ENCODE measurements around the gene SETD5. TPM values are rescaled to one million over a fixed set of nuclear protein-coding genes. Genes with fewer than 3 reads are reported as not detected.

SETD5 gene
- total RNA-seq, 3 donors from 2014 or later (not counting 1 experiment from before 2014, with no cell fraction given), result 106 to 154 (median 140) TPM

DNA sequence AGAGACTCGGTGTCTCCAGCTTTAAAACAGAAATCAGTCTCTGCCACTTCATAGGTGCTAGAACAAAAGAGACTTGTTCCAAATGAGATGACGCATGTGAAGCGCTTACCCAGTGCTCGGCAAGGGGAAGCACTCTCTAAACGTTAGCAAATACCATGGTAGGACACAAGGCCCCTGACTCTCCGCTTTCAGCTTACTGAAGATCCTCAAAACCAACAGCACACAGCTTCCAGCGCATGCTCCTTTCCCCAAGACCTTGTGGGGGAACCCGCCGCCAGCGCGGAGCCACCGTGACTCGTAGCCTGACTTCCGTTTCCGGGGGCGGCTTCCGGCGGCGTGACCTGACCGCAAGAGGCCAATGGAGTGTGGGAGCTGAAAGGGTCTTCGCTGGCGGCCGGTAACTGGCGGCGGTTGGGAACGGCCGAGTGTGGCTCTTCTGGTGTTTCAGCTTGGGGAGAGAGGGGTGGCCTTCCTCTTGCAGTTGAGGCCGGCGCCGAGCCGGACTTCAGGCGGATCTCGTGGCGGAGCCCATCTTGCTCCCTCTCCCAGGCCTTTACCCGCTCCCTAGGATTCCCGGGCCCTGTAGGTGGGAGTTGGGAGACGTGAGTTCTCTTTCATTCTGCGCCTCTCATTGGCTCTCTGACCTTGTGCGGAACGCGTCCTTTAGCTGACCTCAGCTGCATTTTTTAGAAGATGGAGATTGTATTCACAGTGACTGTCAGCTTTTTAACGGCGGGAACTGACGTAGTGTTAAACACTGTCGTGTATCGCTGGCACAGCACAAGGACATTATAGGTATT, 34.5 kb upstream of the SETD5 start, which contains the start of gene THUMPD3:
THUMPD3 (plus strand) TSS at position 324 of the 800 bp plus-strand sequence. CDS start 2,015 bp downstream, outside the sequence.
- Histone ChIP-seq H3K27me3 (ENCODE audit: control insufficient read depth, insufficient read depth, low read length) (no peaks in the 10 kb centered on the region), H3K36me3 (ENCODE audit: control insufficient read depth, insufficient read depth, low read length) (peaks cover 22% of the 10 kb centered on the region), H3K9me3 (ENCODE audit: control insufficient read depth, insufficient read depth, low read length) (no peaks in the 10 kb centered on the region), H3K4me3 (ENCODE audit: low read length) (peak within 1 kb of the TSS; percentile 77), H3K27ac (ENCODE audit: low read length) (peak within 1 kb of the TSS; percentile 92), H3K4me1 (ENCODE audit: control insufficient read depth, insufficient read depth, low read length) (peaks cover 11% of the 10 kb centered on the region)
- TF ChIP-seq, protein P1, sequence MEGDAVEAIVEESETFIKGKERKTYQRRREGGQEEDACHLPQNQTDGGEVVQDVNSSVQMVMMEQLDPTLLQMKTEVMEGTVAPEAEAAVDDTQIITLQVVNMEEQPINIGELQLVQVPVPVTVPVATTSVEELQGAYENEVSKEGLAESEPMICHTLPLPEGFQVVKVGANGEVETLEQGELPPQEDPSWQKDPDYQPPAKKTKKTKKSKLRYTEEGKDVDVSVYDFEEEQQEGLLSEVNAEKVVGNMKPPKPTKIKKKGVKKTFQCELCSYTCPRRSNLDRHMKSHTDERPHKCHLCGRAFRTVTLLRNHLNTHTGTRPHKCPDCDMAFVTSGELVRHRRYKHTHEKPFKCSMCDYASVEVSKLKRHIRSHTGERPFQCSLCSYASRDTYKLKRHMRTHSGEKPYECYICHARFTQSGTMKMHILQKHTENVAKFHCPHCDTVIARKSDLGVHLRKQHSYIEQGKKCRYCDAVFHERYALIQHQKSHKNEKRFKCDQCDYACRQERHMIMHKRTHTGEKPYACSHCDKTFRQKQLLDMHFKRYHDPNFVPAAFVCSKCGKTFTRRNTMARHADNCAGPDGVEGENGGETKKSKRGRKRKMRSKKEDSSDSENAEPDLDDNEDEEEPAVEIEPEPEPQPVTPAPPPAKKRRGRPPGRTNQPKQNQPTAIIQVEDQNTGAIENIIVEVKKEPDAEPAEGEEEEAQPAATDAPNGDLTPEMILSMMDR (IDR thresholded peaks at IDR 0.05), result no peak
- intact Hi-C loops (cut with micrococcal nuclease), result loop anchor here (1.0 kb wide), 3 partner anchors 10 to 400 kb away; partner anchors contain the start of gene RAD18
- H3K9me3 Mint-ChIP-seq, result no peaks in the 10 kb centered on the region
- peak within 1 kb of the TSS; percentile 98 to 99 for H3K27ac Mint-ChIP-seq
- H3K4me1 Mint-ChIP-seq, result peaks cover 9 to 10% of the 10 kb centered on the region in 2 donors
- peak; percentile 89 to 94 for DNase-seq
- under 1% methylated on average over 45 of the region's 46 CpGs for WGBS (ENCODE audit: insufficient coverage)
- no peaks in the 10 kb centered on the region for H3K36me3 Mint-ChIP-seq
- peaks cover 0 to 8% of the 10 kb centered on the region in 2 donors for H3K27me3 Mint-ChIP-seq (ENCODE audit: low read depth in 2 of 2)
- peak; percentile 92 to 96 (median 96) for ATAC-seq
- peak within 1 kb of the TSS; percentile 97 for H3K4me3 Mint-ChIP-seq

DNA sequence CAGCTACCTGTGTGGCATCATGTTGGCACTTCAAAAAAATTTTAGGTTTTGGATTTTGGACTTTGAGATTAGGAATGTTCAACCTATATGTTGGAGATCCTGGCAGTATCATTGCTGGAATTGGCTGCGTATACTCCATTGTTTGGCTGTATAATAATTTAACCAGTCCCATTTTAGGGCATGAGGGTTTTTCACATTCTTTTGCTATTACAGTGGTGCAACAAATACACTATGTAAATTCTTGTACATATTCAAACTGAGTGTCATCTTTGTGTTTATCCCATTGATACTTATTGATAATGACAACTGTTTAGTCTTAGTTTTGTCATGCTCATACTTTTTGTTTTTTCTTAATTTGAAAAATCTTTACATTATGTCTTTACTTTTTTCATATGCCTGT, 27.9 kb upstream of the SETD5 start:
- WGBS (ENCODE audit: insufficient coverage), result 100% methylated on average over 1 of the region's 1 CpG
- no peaks in the 10 kb centered on the region for H3K4me1 ChIP-seq (ENCODE audit: control insufficient read depth, insufficient read depth, low read length)
- no peaks in the 10 kb centered on the region for H3K27me3 ChIP-seq (ENCODE audit: control insufficient read depth, insufficient read depth, low read length)
- no peak overlapping the region for H3K27ac Mint-ChIP-seq
- H3K36me3 ChIP-seq (ENCODE audit: control insufficient read depth, insufficient read depth, low read length), result peaks cover 67% of the 10 kb centered on the region
- no peak overlapping the region for H3K4me3 ChIP-seq (ENCODE audit: low read length)
- H3K9me3 ChIP-seq (ENCODE audit: control insufficient read depth, insufficient read depth, low read length), result no peaks in the 10 kb centered on the region
- no peaks in the 10 kb centered on the region for H3K9me3 Mint-ChIP-seq
- no peak overlapping the region for H3K4me3 Mint-ChIP-seq
- ATAC-seq, result no peak
- H3K27ac ChIP-seq (ENCODE audit: low read length), result no peak overlapping the region
- intact Hi-C loops (cut with micrococcal nuclease), result no loop called here
- TF ChIP-seq, protein P1 (IDR thresholded peaks at IDR 0.05), result no peak
- no peak for DNase-seq
- peaks cover 4 to 5% of the 10 kb centered on the region in 2 donors for H3K4me1 Mint-ChIP-seq
- peaks cover 15% of the 10 kb centered on the region for H3K36me3 Mint-ChIP-seq
- no peaks in the 10 kb centered on the region for H3K27me3 Mint-ChIP-seq (ENCODE audit: low read depth in 2 of 2)

DNA sequence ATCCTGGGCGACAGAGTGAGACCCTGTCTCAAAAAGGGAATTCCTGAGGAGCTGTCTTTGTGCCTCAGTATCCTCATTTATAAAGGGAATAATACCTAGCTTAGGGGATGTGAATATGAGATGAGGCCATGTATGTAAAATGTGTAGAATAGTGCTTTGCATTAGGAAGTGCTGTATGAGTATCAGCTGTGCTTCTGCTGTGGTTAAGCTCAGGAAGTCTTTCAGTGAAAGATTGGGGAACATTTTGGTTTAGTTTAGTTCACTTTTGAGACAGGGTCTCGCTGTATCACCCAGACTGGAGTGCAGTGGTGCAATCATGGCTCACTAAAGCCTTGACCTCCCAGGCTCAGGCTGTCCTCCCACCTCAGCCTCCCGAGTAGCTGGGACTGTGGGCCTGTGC, 23.9 kb upstream of the SETD5 start:
- H3K9me3 Mint-ChIP-seq, result no peaks in the 10 kb centered on the region
- H3K27ac Mint-ChIP-seq, result no peak overlapping the region
- DNase-seq (no peak), ATAC-seq (no peak)
- WGBS (ENCODE audit: insufficient coverage), result 65% methylated on average over 3 of the region's 3 CpGs
- Histone ChIP-seq H3K27ac (ENCODE audit: low read length) (no peak overlapping the region), H3K4me3 (ENCODE audit: low read length) (no peak overlapping the region), H3K4me1 (ENCODE audit: control insufficient read depth, insufficient read depth, low read length) (no peaks in the 10 kb centered on the region), H3K9me3 (ENCODE audit: control insufficient read depth, insufficient read depth, low read length) (no peaks in the 10 kb centered on the region), H3K36me3 (ENCODE audit: control insufficient read depth, insufficient read depth, low read length) (peaks cover 71% of the 10 kb centered on the region), H3K27me3 (ENCODE audit: control insufficient read depth, insufficient read depth, low read length) (no peaks in the 10 kb centered on the region)
- TF ChIP-seq, protein P1 (IDR thresholded peaks at IDR 0.05), result no peak
- intact Hi-C loops (cut with micrococcal nuclease), result no loop called here
- H3K27me3 Mint-ChIP-seq (ENCODE audit: low read depth in 2 of 2), result no peaks in the 10 kb centered on the region
- peaks cover 8 to 13% of the 10 kb centered on the region in 2 donors for H3K4me1 Mint-ChIP-seq
- H3K4me3 Mint-ChIP-seq, result no peak overlapping the region
- H3K36me3 Mint-ChIP-seq, result peaks cover 30% of the 10 kb centered on the region
